ENCODE data around the gene KIAA0513. TPM values are rescaled to one million over a fixed set of nuclear protein-coding genes. Genes with fewer than 3 reads are reported as not detected.

Gene KIAA0513
- total RNA-seq, 1 experiment from 2014 or later, result 6.6 TPM

- POLR2A ChIA-PET, result no interaction called here
Measured at GRCh38 chr16:85017633-85018032, 10.0 kb upstream of the KIAA0513 start.

More at GRCh38 chr16:85017633-85018032, 10.0 kb upstream of the KIAA0513 start:
- no peaks in the 10 kb centered on the region for H3K79me2 ChIP-seq (ENCODE audit: insufficient read depth, low read length)
- TF ChIP-seq MAX (IDR thresholded peaks at IDR 0.05) (no peak), EGR1 (IDR thresholded peaks at IDR 0.05; ENCODE audit: low read depth) (no peak), POLR2A (IDR thresholded peaks at IDR 0.05; ENCODE audit: borderline replicate concordance, extremely low read depth, insufficient read depth, insufficient read length) (no peak), POLR2AphosphoS5 (IDR thresholded peaks at IDR 0.05; ENCODE audit: low read depth, low read length) (no peak), SP1 (IDR thresholded peaks at IDR 0.05; ENCODE audit: low read depth) (no peak), RAD21 (IDR thresholded peaks at IDR 0.05; ENCODE audit: low read depth) (no peak), REST (IDR thresholded peaks at IDR 0.05; ENCODE audit: low read depth) (no peak), CBX3 (IDR thresholded peaks at IDR 0.05; ENCODE audit: low read depth) (no peak), TCF7L2 (IDR thresholded peaks at IDR 0.05; ENCODE audit: borderline replicate concordance, extremely low read depth, insufficient read depth, insufficient read length) (no peak), JUND (IDR thresholded peaks at IDR 0.05) (no peak), ZFX (IDR thresholded peaks at IDR 0.05) (no peak), CEBPB (IDR thresholded peaks at IDR 0.05; ENCODE audit: low read depth) (no peak), ELF1 (IDR thresholded peaks at IDR 0.05; ENCODE audit: borderline replicate concordance, low read depth) (no peak), SIN3A (IDR thresholded peaks at IDR 0.05; ENCODE audit: low read depth) (no peak), EZH2phosphoT487 (IDR thresholded peaks at IDR 0.05; ENCODE audit: borderline replicate concordance) (no peak), EZH2 (IDR thresholded peaks at IDR 0.05) (no peak), SRF (IDR thresholded peaks at IDR 0.05; ENCODE audit: low read depth) (no peak), ZBTB33 (IDR thresholded peaks at IDR 0.05; ENCODE audit: extremely low read depth, insufficient replicate concordance, low read length) (no peak), CTCF (IDR thresholded peaks at IDR 0.05 in 2 of 3, conservative IDR thresholded peaks at IDR 0.05 in 1 of 3; ENCODE audit: borderline replicate concordance in 1 of 3, insufficient read depth in 1 of 3, low read depth in 2 of 3, low read length in 2 of 3) (no peak)
- no peak overlapping the region for H3K27ac ChIP-seq (ENCODE audit: low read depth, low read length)
- H3K9me2 ChIP-seq (ENCODE audit: insufficient read depth), result no peaks in the 10 kb centered on the region
- no peaks in the 10 kb centered on the region for H3K36me3 ChIP-seq (ENCODE audit: control insufficient read depth in 1 of 2, insufficient read depth in 2 of 2, low read length in 2 of 2)
- H3K27me3 ChIP-seq (ENCODE audit: insufficient read depth, low read length), result no peaks in the 10 kb centered on the region; the same call in 1 of the 2 replicates
- CTCF ChIA-PET, result no interaction called here
- intact Hi-C loops (cut with micrococcal nuclease), result no loop called here
- H3K4me2 ChIP-seq (ENCODE audit: low read length), result no peak overlapping the region
- no peak for ATAC-seq
- no peak for DNase-seq (ENCODE audit: low read depth, low spot score)
- H4K20me1 ChIP-seq (ENCODE audit: insufficient read depth), result no peaks in the 10 kb centered on the region
- H3K4me3 ChIP-seq (replicated peaks in 1 of 2; ENCODE audit: low read depth in 1 of 2, low read length in 2 of 2), result no peak overlapping the region
- RAD21 ChIA-PET (ENCODE audit: low non-redundant PET in 1 of 2, low total read pairs in 2 of 2, uncharacterized antibody in 2 of 2, unreplicated experiment in 2 of 2), result no interaction called here
- H3K4me1 ChIP-seq (ENCODE audit: control insufficient read depth in 1 of 2, insufficient read depth in 2 of 2, low read length in 2 of 2), result no peaks in the 10 kb centered on the region
- no peaks in the 10 kb centered on the region for H3K9me3 ChIP-seq (ENCODE audit: control insufficient read depth in 1 of 2, insufficient read depth in 1 of 2, low read depth in 1 of 2, low read length in 2 of 2)
- H3K9ac ChIP-seq (ENCODE audit: low read length), result no peak overlapping the region
- no peak overlapping the region for H2AFZ ChIP-seq (ENCODE audit: low read depth, low read length, poor library complexity, severe bottlenecking)
- BruUV-seq (replicated peaks), result no TSS peak
